Neural progenitor cell (in vitro differentiated cells): Measurements from ENCODE around the gene POU6F1.

ENCODE experiments used
- EZH2 ChIP-seq: fragments of 200-600 bp; sonication (generic); IDR thresholded peaks from 2 replicates; pipeline ENCODE4 v1.6.1; 2017; ENCODE audit warnings: antibody characterized with exemption, mild to moderate bottlenecking, moderate library complexity
- TF ChIP-seq, protein P1 (sequence below): fragments of 200-600 bp; sonication (generic); IDR thresholded peaks from 2 replicates; pipeline ENCODE4 v1.5.1; 2017; ENCODE audit warnings: antibody characterized with exemption, mild to moderate bottlenecking

DNA sequence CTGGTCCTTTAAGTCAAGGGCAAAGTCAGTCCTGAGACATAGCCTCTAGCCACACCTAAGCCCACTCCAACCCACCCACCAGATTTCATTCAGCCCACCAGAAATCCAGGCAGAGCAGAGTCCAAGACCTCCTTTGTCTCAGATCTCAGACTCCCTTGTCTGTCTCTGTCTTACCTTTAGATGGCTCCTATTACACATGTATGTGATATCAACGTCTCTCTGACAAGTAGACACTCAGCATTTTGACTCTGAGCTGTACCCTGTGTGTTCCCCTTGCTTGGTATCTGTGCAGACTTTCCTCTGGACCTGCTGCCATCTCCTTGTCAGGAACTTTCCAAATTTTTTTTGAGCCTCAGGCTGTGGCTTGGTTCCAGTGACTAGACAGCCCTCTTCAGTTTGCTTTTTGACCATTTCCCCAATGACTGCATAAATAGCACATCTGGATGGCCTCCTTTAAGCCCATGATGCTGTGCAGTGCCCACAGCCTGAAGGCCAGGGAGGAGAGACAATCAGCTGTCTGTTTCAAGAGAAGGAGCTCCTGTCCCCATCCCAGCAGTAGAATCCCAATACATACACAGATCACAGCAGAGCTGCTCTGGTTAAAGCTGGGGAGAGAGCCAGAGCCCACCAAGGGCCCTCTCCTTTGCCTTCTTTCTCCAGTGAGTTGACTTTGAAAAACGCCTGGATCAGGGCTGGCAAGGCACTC lies 7.0 kb downstream of the POU6F1 start:
- no peak for TF ChIP-seq EZH2
- TF ChIP-seq, protein P1, sequence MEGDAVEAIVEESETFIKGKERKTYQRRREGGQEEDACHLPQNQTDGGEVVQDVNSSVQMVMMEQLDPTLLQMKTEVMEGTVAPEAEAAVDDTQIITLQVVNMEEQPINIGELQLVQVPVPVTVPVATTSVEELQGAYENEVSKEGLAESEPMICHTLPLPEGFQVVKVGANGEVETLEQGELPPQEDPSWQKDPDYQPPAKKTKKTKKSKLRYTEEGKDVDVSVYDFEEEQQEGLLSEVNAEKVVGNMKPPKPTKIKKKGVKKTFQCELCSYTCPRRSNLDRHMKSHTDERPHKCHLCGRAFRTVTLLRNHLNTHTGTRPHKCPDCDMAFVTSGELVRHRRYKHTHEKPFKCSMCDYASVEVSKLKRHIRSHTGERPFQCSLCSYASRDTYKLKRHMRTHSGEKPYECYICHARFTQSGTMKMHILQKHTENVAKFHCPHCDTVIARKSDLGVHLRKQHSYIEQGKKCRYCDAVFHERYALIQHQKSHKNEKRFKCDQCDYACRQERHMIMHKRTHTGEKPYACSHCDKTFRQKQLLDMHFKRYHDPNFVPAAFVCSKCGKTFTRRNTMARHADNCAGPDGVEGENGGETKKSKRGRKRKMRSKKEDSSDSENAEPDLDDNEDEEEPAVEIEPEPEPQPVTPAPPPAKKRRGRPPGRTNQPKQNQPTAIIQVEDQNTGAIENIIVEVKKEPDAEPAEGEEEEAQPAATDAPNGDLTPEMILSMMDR, result no peak
